Measurements from ENCODE around the gene DLG5.

Gene DLG5

DNA sequence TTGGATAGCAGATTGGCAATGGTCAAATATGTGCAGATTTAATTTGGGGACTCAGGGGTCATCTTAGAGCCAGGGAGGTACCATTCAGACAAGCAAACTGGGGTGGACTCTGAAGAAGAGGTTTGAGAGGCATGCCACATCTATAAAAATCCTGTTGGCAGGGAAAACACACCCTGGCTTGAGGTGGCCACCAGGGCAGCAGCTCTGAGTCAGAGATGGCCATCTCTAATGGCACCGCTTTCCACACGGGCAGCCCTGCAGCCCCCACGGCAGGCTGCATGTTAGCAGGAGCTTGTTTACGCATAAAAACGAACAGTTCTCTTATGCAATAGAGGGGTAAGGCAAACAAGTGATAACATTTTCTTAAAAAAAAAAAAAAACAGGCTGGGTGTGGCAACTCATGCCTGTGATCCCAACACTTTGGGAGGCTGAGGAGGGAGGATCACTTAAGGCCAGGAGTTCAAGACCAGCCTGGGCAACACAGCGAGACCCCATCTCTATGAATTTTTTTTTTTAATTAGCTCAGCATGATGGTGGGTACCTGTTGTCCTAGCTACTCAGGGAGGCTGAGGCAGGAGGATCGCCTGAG, 14.9 kb downstream of the DLG5 start:
- no peak for DNase-seq

DNA sequence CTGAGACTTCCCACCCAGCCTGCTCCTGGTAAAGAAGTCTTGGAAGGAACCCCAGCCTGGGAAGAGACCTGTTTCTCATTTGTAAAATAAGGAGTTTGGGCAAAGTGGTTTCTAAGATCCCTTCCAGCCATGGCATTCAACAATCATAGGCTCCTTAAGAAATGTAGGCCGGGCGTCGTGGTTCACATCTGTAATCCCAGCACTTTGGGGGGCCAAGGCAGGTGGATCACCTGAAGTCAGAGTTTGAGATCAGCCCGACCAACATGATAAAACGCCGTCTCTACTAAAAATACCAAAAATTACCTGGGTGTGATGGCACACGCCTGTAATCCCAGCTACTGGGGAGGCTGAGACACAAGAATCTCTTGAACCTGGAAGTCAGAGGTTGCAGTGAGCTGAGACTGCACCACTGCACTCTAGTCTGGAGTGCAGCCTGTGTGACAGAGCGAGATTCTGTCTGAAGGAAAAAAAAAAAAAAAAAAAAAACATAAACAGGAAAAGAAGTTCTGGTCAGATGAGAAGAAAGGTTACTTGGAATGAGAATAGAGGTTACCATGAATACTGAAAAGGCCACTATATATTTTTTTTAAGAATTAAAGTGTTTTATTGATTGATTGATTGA, 15.9 kb downstream of the DLG5 start:
- DNase-seq = no peak

DNA sequence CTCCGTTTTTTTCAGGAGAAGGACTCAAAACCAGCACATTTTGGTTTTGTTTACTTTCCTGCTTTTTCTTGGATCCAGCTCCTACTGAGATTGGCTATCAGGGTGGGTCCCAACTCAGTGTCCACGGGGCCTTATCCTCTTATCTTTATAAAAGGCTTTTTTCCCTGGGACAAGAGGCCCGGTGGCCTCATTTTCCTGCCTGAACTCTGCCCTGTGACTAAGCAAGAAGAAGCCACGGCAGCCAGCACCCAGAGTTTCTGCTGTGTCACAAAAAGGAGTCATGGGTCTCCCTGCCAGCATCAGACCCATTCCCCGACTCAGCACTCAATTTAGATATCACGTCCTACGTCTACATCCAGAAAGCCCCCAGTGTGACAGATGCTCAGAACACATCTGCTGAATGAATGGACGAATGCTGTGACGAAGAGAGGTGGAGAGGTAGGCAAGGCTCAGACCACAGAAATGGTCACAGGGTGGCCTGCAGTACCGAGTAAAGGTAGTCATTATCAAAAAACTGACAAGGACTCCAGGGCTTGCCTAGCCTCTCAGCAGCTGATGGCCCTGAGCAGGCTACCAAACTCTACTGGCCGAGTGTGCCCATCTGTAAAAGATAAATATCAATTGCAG, 16.7 kb downstream of the DLG5 start:
- DNase-seq = peak; percentile 24

DNA sequence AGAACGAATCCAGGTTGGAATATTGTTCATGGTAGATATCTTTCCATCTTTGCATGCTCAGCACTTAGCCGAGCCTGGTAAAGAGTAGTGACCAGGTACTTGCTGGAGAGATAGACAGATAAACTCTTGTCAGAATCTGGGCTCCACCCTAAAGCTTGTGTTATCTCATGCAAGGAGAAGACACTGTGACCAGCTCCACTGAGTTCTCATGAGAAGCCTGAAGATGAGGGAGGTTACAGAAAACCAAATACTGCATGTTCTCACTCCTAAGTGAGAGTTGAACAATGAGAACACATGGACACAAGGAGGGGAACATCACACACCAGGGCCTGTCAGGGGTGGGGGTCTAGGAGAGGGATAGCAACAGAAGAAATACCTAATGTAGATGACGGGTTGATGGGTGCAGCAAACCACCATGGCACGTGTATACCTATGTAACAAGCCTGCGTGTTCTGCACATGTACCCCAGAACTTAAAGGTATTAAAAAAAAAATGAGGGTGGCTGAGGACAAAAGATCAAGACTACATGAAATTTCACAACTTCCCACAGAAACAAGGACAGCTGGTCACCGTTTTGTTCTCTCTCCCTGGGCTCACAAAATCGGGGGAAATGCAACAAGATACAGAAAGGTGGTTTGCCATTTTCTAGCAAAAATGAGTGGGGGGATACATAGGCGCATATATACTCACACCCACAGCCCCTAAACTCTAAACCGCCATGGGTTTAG, 17.4 kb downstream of the DLG5 start:
- DNase-seq = no peak

DNA sequence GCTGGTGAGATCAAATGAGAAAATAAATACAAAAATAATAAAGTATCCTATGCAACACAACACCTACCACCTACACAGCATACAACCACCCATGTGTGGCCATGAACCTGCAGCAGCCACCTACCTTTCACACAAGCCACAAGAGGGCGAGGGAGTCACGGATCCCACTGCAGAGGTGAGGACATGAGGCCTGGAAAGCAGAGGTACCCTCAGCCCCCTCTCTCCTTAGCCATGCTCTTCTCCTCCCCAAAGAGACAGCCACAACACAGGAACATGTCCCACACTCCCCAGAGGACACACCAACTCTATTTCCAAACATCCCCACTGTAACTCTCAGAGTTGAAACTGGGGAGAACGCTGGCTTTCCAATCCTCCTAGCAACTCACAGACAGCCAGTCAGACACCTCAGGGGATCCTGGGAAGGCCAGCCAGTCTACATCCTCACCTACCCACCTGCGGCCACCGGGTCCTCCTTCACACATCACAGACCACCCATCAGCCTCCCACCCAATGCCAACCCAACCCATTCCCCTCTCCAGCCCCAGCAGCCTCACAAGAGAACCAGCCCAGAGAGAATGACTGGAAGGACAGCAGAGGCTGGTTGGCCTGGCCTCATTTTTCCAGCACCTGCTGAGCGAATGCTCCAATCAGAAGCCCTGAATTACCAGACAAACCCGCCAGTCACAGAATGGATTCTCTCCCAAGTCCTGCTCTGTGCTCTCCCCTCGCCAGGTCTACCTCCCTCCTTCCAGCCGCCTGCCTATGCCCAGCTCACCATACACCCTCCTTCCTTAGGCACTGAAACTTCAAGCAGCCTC, 18.4 kb downstream of the DLG5 start:
- DNase-seq = no peak

DNA sequence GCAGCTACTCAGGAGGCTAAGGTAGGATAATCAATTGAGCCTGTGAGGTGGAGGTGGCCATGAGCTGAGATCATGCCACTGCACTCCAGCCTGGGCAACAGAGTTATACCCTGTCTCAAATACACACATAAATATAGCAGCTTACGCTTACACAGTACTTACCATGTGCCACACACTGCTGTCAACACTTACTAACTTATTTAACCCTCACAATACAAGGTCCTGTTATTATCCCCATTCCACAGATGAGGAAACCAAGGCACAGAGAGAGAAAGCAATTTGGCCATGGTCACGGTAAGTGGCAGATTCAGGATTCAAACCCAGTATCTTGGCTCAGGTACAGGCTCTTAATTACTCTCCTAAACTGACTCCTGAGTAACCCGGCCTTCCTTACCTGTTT, 19.1 kb downstream of the DLG5 start:
- DNase-seq = no peak

DNA sequence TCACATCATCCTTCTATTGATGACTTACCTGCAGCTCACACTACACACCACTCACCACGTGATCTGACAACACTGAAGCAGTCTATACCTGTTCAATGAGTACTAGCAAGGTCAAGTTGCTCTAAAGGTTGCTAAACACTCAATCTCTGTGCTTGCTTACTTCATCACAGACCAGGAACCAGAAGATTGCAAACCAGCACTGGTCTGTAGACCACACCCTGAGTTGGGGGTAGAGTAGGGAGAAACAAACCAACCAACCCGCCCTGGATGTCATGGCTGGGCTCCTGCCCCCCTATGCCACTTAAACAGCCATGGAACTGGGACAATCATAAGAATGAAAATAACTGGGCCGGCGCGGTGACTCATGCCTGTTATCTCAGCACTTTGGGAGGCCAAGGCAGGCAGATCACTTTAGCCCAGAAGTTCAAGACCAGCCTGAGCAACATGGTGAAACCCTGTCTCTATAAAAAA, 19.6 kb downstream of the DLG5 start:
- no peak for DNase-seq

DNA sequence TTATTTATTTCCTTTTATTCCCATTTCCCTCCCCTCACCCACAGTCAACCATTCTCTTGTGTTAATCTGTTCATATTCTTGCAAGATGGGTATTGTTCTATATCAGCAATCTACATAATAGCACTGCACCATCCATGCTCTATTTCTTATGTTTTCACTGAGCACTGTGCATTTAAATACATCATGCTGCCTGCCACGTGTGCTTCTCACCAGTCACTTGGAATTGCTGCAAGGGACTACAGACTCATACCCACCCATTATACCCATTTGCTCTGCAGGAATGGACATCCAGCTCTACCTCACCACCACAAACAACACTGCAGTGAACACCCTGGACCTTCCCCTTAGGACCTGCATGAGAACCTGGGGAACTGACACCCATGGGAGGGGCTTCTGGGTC, 20.8 kb downstream of the DLG5 start:
- DNase-seq = no peak

DNA sequence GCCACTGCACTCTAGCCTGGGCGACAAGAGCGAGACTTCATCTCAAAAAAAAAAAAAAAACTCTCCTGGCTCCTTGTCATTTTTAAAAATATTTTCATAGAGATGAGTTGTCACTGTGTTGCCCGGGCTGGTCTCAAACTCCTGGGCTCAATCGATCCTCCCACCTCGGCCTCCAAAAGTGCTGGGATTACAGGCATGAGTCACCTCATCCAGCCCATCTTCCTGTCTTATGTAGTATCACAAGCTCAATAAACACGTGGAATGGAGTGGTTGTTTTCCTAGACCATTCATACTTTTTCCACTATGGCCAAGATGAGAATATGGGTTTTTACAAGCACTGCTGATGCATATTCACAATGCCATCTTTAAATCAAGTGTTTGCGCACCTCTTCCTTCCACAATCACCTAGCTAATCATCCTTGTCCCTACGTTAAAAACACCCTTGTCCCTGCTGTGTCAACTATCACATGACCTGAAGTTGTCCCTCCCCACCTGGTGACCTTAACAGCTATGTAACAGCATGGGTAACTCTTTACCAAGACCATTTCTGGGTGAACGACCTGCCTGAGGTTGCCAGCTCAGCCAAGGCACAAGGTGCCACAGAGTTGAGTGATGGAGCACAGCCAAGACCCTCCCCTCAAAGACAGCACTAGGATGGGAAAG, 21.3 kb downstream of the DLG5 start:
- DNase-seq = no peak

DNA sequence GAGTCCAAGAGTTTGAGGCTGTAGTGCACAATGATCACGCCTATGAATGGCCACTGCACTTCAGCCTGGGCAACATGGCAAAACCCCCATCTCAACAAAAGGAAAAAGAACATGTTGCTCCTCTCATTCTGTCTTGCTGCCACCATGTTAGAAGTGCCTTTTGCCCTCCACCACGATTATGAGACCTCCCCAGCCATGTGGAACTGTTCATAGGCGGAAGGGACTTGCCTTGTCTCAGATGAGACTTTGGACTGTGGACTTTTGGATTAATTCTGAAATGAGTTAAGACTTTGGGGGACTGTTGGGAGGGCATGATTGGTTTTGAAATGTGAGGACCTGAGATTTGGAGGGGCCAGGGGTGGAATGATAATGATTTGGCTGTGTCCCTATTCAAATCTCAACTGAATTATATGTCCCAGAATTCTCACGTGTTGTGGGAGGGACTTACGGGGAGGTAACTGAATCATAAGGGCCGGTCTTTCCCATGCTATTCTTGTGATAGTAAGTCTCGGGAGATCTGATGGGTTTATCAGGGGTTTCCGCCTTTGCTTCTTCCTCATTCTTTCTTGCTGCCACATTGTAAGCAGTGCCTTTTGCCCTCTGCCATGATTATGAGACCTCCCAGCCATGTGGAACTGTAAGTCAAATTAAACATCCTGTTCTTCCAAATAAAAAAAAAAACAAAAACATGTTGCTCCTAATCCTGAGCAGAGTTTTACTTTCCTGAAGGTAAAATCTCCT, 22.3 kb downstream of the DLG5 start:
- DNase-seq = no peak

DNA sequence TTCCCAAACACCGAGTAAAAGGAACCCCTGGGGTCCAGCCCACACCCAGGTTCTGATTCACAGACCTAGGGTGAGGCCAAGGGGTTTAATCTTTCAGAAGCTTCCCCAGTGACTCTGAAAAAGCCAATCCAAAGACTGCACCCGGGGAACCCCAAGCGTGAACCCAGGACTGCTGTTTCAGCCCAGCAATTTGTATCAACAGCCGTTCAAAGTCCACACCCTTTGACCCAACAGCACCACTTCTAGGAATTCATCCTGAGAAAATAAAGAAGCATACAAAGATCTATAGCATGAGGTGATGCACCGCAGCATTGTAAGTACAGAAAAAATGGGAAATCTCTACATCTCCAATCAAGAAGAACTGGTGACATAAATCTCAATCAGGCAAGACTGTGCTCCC, 24.4 kb downstream of the DLG5 start:
- no peak for DNase-seq

DNA sequence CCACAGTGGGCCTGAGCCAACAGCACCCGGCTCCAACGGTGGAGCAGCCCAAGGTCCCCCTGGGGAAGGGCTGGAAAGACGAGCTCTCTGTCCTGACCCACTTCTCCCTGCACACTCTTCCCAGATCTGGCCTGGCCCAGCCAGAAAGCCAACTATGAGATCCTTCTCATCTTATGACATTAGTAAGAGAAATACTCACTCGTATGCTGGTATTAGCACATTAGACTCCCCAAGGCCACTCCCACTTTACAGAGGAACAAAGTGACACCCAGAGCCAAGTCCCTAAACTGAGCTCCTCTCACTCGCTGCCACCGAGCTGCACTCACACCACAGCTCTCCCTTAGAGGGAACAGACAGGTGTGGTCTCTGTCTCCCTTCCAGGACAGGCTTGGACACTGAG, 24.8 kb downstream of the DLG5 start:
- DNase-seq = no peak

DNA sequence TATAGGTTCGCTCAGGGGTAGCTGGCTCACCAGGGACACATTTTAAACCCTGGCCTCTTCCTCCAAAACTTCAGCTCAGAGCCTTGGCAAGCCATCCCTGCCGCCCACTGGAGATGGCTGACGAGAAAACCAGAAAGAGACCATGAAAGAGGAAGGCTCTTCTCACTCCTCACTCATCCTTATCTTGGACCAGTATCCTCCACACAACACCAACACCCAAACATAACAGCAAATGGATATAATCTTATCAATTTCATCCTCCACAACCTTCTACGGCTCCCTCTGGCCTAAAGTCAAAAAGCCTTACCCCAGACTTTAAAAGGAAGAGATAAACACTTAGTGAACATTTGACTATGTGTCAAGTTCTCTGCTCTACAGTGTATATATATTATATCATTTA, 26.9 kb downstream of the DLG5 start:
- DNase-seq = no peak

DNA sequence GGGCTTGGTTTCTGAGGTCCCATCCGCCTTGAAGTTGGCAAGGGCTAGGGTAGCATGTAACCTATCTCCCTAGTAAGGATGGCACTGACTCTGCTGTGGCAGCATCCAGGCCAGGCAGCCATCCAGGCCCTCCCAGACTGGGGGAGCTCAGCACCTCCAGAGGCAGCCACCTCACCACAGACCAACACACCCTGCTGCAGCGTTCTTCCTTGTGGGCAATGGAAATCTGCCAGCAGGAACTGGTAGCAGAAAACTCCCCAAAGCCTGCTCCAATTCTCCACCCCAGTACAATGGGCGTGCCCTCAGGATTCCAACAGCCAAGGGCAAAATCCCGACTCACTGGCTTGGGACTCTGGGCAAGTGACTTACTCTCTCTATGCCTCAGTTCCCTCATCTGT, 27.5 kb downstream of the DLG5 start:
- peak; percentile 25 for DNase-seq

DNA sequence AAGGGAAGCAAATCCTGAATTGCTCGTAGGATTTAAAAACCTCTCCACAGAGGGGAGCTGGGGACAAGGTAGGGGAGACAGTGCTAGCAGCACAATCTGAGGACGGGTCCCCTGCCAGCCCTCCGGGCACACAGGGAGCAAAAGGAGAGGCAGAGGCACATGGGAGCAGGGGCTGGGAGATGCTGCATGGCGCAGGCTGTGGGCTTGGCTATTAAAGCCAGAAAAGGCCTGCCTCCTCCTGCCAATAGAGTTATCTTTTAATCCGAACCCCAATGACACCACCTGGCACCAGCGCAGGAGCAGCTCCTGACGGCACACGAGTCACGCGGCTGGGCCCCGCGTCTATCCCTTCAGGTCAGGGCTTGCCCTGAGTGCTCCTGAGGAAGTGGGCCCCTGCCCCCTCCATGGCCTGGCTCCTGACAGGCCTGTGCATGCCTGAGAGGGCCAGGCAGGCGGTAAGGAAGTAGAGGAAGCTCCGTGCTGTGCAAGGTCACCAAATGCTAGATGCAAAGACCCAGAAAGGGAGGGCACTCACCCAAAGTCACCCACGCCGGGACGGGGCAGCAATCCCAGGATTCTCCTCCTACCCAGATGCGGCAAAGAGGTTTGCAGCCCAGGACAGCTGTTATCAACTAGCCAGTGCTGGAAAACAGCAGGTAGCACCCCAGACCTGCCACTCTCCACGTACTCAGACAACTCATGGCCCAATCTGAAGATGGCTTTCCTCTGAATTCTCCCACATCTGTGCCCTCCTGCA, 28.1 kb downstream of the DLG5 start:
- no peak for DNase-seq

DNA sequence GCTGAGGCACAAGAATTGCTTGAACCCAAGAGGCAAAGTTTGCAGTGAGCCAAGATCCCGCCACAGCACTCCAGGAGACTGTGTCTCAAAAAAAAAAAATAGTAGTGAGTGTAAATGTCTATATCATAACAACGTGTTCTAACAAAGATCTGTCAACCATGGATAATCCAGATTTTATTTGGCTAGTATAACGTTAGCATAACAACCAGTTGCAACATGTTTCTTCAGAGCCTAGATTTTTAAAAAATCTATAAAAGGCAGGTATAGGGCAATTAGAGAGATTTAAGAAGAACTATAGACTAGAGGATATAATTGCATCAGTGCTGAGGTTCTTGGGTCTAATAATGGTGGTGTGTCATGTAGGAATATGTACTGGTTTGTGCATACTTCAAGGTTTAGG, 30.5 kb downstream of the DLG5 start:
- DNase-seq = no peak

DNA sequence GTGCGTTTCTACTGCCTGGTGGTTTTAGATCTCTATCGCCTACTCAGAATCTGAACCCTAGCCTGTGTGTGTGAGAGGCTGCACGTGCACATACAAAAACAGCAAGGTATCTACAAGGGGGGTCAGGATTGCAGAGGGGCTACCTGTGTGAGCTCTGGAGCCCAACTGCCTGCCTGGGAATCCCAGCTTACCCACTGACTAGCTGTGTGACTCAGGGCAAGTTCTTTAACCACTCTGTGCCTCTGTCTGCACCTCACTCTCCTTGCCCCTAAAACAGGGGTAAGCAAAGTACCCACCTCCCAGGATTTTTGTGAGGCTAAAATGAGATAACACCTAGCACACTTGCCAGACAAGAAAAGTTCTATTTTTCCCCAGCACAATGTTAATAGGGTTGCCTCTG, 32.5 kb downstream of the DLG5 start:
- DNase-seq = no peak

DNA sequence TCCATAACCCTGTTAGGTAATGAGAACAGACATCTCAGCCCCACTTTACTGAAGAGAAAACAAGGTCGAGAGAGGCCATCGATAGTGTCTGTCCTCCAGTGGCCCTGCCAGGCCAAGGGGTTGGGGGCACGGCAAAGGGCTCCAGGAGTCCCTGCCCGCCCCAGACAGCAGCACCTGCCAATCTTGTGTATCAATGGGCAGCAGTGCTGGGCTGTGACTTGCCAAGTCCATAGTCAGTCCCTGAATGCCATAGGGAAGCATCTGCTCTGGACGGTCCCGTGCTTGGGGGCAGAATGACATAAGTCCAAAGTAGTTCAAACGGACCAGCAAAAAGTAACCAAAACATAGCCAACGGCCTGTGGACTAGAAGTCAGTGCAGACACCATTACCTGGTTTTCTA, 33.2 kb downstream of the DLG5 start:
- DNase-seq = no peak

DNA sequence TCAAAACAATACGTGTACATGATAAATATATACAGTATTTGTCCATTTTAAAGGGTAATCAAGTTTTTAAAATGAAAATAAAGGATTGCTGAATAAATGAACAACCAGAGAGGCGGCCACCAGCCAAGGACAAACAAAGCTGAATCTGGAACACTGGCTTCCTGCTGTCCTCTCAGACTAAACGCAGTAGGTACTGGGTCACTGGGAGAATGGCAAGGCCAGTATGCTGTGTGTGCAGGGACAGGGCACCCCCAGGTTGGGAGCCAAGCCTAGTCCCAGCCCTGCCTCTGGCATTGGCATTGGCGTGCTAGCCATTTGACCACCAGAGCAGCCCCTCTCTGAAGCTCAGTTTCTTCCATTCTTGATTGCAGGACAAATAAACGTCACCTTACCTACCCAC, 33.8 kb downstream of the DLG5 start:
- DNase-seq = no peak

DNA sequence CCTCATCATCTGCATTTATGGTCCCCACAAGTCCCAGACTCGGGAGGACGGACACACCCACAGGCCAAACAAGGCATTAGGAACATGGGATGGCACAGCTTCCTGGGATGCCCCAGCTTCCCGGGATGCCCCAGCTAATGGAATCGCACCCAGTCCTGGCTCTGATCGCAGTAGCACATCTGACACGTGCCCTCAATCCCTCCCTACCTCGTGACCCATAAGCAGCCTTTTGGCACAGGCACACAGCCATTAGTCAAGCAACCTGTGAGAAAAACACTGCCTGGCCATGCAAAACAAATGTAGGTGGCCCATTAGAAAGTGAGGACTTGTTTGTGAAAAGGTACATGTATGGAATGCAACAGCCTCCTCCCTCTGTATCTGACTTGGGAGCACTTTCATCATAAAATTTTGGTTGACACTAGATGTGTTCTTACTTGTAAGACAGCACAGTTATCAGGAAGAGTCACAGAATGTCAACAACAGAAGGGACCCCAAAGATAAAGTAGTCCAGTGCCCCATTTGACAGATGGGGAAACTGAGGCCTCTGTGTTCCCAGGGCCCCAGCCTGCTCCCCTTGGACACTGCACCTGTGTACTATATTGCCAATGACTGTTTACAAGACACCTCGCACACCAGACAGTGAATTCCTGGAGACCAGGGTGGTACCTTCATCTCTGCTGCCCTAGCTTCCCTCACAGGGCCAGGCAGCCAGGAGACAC, 34.4 kb downstream of the DLG5 start:
- no peak for DNase-seq

All from amniotic stem cell (primary cell).